NK-92 (cell line): ENCODE data around the gene NDUFS6.
"Not testable (repeated sequence)": the region's sequence is repeated elsewhere in the genome, so short reads cannot be mapped to it uniquely, and the experiment has no call there.

Experiments
- DNase-seq: peaks from one replicate; lab custom pipeline; 2025; ENCODE audit not compliant: unreplicated experiment; lab: John Stamatoyannopoulos, UW

Gene NDUFS6

GRCh38 chr5:1831257-1831656 lies 30.1 kb downstream of the NDUFS6 start:
- DNase-seq: no peak

GRCh38 chr5:1831677-1832313 lies 30.6 kb downstream of the NDUFS6 start:
- no peak for DNase-seq

GRCh38 chr5:1832511-1833250 lies 31.5 kb downstream of the NDUFS6 start:
- no peak for DNase-seq

- DNase-seq: no peak
Measured at GRCh38 chr5:1833264-1834021, 32.2 kb downstream of the NDUFS6 start.

- no peak for DNase-seq
Measured at GRCh38 chr5:1834022-1834551, 32.9 kb downstream of the NDUFS6 start.

GRCh38 chr5:1834721-1835429 lies 33.7 kb downstream of the NDUFS6 start:
- DNase-seq: no peak

GRCh38 chr5:1835431-1835830 lies 34.2 kb downstream of the NDUFS6 start:
- DNase-seq: no peak

GRCh38 chr5:1836176-1836890 lies 35.1 kb downstream of the NDUFS6 start:
- DNase-seq: no peak

GRCh38 chr5:1836891-1837880 lies 36.0 kb downstream of the NDUFS6 start:
- no peak for DNase-seq

GRCh38 chr5:1838013-1838412 lies 36.8 kb downstream of the NDUFS6 start:
- no peak for DNase-seq

GRCh38 chr5:1840071-1840547 lies 38.9 kb downstream of the NDUFS6 start:
- DNase-seq: no peak

GRCh38 chr5:1840741-1841521 lies 39.7 kb downstream of the NDUFS6 start:
- DNase-seq: no peak

- no peak for DNase-seq
Measured at GRCh38 chr5:1842004-1842819, 41.0 kb downstream of the NDUFS6 start.

GRCh38 chr5:1843761-1844160 lies 42.6 kb downstream of the NDUFS6 start:
- DNase-seq: not testable (repeated sequence)

GRCh38 chr5:1844708-1845436 lies 43.7 kb downstream of the NDUFS6 start:
- DNase-seq: no peak

- no peak for DNase-seq
Measured at GRCh38 chr5:1845696-1846095, 44.5 kb downstream of the NDUFS6 start.

- no peak for DNase-seq
Measured at GRCh38 chr5:1846583-1846982, 45.4 kb downstream of the NDUFS6 start.
